Muscle of leg (tissue), 11 donors: ENCODE results near the gene TM9SF2. TPM values are rescaled to one million over a fixed set of nuclear protein-coding genes. Genes with fewer than 3 reads are reported as not detected.
A peak's percentile ranks its signal among the peaks of the same experiment; 100 is the strongest.
"Not testable (repeated sequence)": the region's sequence is repeated elsewhere in the genome, so short reads cannot be mapped to it uniquely, and the experiment has no call there.

Source experiments
- DNase-seq: peaks from one replicate; pipeline ENCODE4 v3.0.0; 2013
- H3K27ac ChIP-seq: one replicate; pipeline ENCODE4 v1.5.1; 2013; ENCODE audit warnings: mild to moderate bottlenecking, low read length, control low read depth
- H3K27me3 ChIP-seq: one replicate; pipeline ENCODE4 v1.6.1; 2013; ENCODE audit warnings: low read length; ENCODE audit not compliant: control insufficient read depth, insufficient read depth
- H3K36me3 ChIP-seq: one replicate; pipeline ENCODE4 v1.6.1; 2013; ENCODE audit warnings: low read length; ENCODE audit not compliant: control insufficient read depth, insufficient read depth
- H3K4me1 ChIP-seq: one replicate; pipeline ENCODE4 v1.6.1; 2013; ENCODE audit warnings: low read length; ENCODE audit not compliant: control insufficient read depth, insufficient read depth
- H3K4me3 ChIP-seq: one replicate; pipeline ENCODE4 v1.5.1; 2013; ENCODE audit warnings: low read length, control low read depth
- H3K9me3 ChIP-seq: replicated peaks from 2 replicates; pipeline ENCODE4 v1.6.1; 2013; ENCODE audit warnings: low read depth, low read length; ENCODE audit not compliant: control insufficient read depth
- WGBS: methylation state at CpG from one replicate; pipeline ENCODE4 v1.1.5; 2013; ENCODE audit warnings: missing lambda C conversion rate; ENCODE audit not compliant: insufficient coverage; 5-methylcytosine and 5-hydroxymethylcytosine counted together
- polyA plus RNA-seq, 8 donors: library from polyadenylated mRNA; unstranded; fragments of 120-200 nt; gene quantifications; one replicate each; pipeline versions ENCODE4 v1.2.1 to v1.2.3, GENCODE V29; 2013; ENCODE audit warnings: inconsistent platforms in 1 of 8, low replicate concordance in 1 of 8; ENCODE audit not compliant: insufficient read length in 8 of 8, insufficient read depth in 1 of 8
- total RNA-seq: library from RNA; stranded (reverse); fragments of 120-200 nt; gene quantifications from one replicate; pipeline ENCODE4 v1.2.4, GENCODE V29; 2013

The TM9SF2 gene
- total and polyA plus RNA-seq, 9 donors, result 71.7 to 97.1 (median 77.2) TPM

DNA sequence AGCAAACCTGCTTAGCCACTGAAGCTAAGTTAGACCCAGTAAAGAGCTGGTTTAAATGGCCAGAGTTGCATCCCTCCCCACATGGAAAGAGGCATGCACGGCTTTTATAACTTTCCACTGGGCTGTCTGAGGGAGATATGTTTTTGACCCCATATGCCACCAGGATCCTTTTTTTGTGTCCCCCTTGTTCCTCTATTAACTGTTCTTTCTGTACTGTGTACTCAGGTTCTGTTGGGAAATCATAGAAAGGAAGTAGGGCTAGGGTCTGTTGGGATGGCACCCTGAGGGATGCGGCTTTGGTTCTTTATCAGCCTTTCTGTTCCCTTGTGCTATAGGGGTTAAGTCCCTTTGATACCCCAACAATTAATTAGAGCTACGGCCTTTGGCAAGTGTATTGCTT lies 12.2 kb upstream of the TM9SF2 start:
- no peaks in the 10 kb centered on the region for H3K36me3 ChIP-seq
- no CpG with 5 or more reads among the region's 3 CpGs for WGBS
- no peak for DNase-seq

DNA sequence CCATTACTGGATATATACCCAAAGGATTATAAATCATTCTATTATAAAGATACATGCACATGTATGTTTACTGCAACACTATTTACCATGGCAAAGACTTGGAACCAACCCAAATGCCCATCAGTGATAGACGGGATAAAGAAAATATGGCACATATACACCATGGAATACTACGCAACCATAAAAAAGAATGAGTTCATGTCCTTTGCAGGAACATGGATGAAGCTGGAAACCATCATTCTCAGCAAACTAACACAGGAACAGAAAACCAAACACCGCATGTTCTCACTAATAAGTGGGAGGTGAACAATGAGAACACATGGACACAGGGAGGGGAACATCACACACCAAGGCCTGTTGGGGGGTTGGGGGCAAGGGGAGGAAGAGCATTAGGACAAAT lies 9.5 kb upstream of the TM9SF2 start:
- not testable (repeated sequence) for H3K4me3 ChIP-seq, DNase-seq, H3K4me1 ChIP-seq, H3K27ac ChIP-seq, H3K27me3 ChIP-seq, H3K9me3 ChIP-seq, H3K36me3 ChIP-seq
- WGBS, result no CpG with 5 or more reads among the region's 3 CpGs

More for the DNA sequence above, 12.2 kb upstream of the TM9SF2 start:
- H3K9me3 ChIP-seq, result no peaks in the 10 kb centered on the region
- no peak overlapping the region for H3K27ac ChIP-seq
- no peaks in the 10 kb centered on the region for H3K4me1 ChIP-seq
- peaks cover 4% of the 10 kb centered on the region for H3K27me3 ChIP-seq
- H3K4me3 ChIP-seq, result no peak overlapping the region

DNA sequence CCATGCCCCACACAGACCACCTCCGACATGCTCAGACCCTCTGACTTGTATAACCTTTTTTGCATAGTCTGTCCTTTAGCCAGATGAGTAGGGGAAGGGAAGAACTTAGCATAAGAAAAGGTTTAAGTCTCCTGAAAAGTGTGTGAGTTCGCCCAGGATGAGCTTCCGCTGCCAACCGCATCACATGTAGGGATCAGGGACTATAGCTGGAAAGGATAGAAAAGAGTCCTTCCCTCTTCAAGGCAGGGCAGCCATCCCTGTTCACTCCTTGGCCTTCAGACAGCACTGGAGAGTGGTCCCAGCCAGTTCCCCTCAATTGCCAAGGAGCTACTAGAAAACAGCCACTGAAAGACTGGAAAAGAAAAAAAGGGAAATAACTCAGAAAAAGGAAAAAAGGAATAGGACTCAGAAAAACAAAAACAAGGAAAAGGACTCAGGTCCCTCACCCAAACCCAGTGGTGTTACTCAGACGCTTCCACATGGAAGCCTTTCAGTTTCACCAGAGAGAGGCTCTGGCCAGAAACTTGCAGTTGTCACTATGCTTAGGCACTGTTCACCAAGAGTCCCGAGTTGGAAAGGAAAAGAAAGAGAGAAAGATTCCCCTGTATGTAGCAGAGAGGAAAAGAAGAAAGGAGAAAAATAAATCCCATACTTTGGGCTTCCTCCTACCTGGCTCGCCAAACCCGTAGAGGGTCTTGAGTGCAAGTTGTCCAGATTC lies 5.6 kb upstream of the TM9SF2 start:
- H3K9me3 ChIP-seq, result no peaks in the 10 kb centered on the region
- peaks cover 13% of the 10 kb centered on the region for H3K4me1 ChIP-seq
- no peaks in the 10 kb centered on the region for H3K36me3 ChIP-seq
- peaks cover 3% of the 10 kb centered on the region for H3K27me3 ChIP-seq
- peak; percentile 9 for DNase-seq
- no peak overlapping the region for H3K4me3 ChIP-seq
- WGBS, result 84% methylated on average over 3 of the region's 8 CpGs
- no peak overlapping the region for H3K27ac ChIP-seq

GRCh38 chr13:99496184-99497142 lies 4.8 kb upstream of the TM9SF2 start:
- H3K27me3 ChIP-seq, result peaks cover 3% of the 10 kb centered on the region
- WGBS, result 96% methylated on average over 4 of the region's 12 CpGs
- DNase-seq, result peak; percentile 88
- no peaks in the 10 kb centered on the region for H3K36me3 ChIP-seq
- H3K9me3 ChIP-seq, result no peaks in the 10 kb centered on the region
- H3K4me3 ChIP-seq, result no peak overlapping the region
- peaks cover 17% of the 10 kb centered on the region for H3K4me1 ChIP-seq
- peak overlapping the region; percentile 25 for H3K27ac ChIP-seq

GRCh38 chr13:99498171-99499161 lies 2.8 kb upstream of the TM9SF2 start:
- Histone ChIP-seq H3K36me3 (no peaks in the 10 kb centered on the region), H3K27me3 (peaks cover under 1% of the 10 kb centered on the region), H3K4me3 (peak overlapping the region; percentile 77), H3K9me3 (no peaks in the 10 kb centered on the region), H3K27ac (peak overlapping the region; percentile 96), H3K4me1 (peaks cover 17% of the 10 kb centered on the region)
- peak; percentile 99 for DNase-seq
- WGBS, result 3% methylated on average over 36 of the region's 50 CpGs

DNA sequence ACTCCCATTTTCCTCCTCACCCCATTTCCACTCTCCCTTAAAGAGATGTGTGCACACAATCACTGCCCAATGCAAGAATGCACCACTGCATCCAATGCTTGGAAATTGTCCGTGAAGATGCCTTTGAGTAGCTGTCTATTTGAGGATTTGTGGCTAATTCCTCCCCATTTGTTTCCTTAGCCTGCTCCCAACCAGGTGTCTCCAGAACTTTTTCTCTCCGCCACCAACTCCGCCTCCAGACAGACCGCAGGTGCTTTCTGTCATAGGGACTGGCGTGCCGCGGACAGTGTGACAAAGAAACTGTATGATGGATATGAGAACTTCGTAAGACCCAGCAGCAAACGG lies 461 bp upstream of the TM9SF2 start:
- Histone ChIP-seq H3K36me3 (no peaks in the 10 kb centered on the region), H3K4me3 (peak overlapping the region; percentile 95), H3K4me1 (peaks cover 17% of the 10 kb centered on the region), H3K27ac (peak overlapping the region; percentile 83), H3K27me3 (no peaks in the 10 kb centered on the region), H3K9me3 (no peaks in the 10 kb centered on the region)
- WGBS, result 0% methylated on average over 4 of the region's 9 CpGs
- no peak for DNase-seq

DNA sequence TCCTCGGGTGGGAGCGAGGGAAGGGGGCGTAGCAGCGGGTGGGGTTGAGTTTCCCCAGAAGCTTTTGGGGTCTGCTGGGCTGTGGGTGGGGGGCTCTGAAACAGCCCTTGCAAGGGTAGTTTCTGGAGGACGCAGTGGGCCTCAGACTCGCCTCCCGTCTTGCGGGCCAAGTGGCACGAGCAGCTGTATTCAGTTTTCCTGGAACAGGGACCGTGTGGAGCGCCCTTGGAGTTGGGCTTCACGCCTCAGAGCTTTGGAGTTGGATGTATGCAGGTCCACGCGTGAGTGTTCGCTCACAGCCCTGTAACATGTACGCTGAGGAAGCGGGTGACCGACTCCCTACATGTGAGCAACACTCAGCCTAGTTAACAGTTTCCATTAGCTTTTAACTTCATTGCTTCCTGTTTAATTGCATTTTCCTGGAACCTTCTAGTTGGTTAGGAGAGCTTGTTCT lies 603 bp downstream of the TM9SF2 start:
- DNase-seq, result peak; percentile 55
- 0% methylated on average over 9 of the region's 18 CpGs for WGBS
- H3K27me3 ChIP-seq, result no peaks in the 10 kb centered on the region

DNA sequence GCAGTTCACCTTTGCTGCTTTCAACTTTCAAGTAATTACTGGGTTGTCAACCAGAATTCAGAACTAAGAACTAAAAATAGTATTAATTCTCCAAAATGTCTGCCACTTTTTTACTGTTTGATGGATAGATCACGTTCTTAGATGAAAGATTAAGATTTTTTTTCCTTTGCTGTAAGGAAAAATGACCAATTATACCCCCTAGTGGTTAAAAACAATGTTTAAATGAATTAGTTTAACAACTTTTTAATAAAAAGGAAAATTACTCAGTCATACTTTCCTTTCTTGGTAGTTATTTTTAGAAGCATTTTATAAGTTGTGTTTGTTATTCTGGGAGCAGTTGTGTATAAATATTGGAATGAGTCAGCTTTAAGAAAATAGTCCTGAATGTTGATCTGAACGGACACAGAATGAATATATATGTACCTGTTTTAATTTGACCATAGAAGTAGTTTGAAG lies 4.6 kb downstream of the TM9SF2 start:
- H3K36me3 ChIP-seq, result peaks cover 14% of the 10 kb centered on the region
- no CpG with 5 or more reads among the region's 2 CpGs for WGBS
- peaks cover 8% of the 10 kb centered on the region for H3K9me3 ChIP-seq
- peak; percentile 7 for DNase-seq
- no peak overlapping the region for H3K4me3 ChIP-seq
- H3K27me3 ChIP-seq, result no peaks in the 10 kb centered on the region
- no peak overlapping the region for H3K27ac ChIP-seq
- H3K4me1 ChIP-seq, result peaks cover 1% of the 10 kb centered on the region

More for the DNA sequence above, 603 bp downstream of the TM9SF2 start:
- Histone ChIP-seq H3K36me3 (no peaks in the 10 kb centered on the region), H3K4me3 (peak overlapping the region; percentile 95), H3K9me3 (no peaks in the 10 kb centered on the region), H3K4me1 (peaks cover 15% of the 10 kb centered on the region), H3K27ac (peak overlapping the region; percentile 96)

DNA sequence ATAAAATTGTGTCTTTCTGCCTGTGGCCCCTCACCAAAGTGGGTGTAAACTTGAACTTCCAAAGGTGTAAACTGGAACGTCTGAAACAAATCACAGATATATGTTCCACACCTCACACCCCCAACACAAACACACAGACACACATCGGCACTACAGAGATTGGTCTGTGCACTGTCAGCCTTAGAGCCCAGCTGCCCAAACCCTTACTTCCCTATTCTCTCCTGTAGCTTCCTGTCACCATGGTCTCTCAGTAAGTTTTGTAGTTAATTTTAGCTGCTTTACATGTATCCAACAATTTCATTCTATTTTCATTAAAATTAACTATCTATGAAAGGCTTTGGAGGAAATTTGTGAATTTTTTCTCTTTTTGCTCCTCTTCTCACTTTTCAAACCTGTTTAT lies 5.4 kb downstream of the TM9SF2 start:
- Histone ChIP-seq H3K9me3 (peaks cover 8% of the 10 kb centered on the region), H3K36me3 (peaks cover 14% of the 10 kb centered on the region), H3K27ac (no peak overlapping the region), H3K27me3 (no peaks in the 10 kb centered on the region), H3K4me1 (no peaks in the 10 kb centered on the region), H3K4me3 (no peak overlapping the region)
- 60% methylated on average over 2 of the region's 2 CpGs for WGBS
- DNase-seq, result peak; percentile 44
